SU-DHL-6 (cell line): ENCODE data around the gene RBL1.

ENCODE experiments used
- EZH2phosphoT487 ChIP-seq: fragments of 200-600 bp; sonication (generic), shearing (Covaris generic); conservative IDR thresholded peaks from 2 replicates; pipeline ENCODE4 v1.6.1; 2018; ENCODE audit warnings: mild to moderate bottlenecking, antibody characterized with exemption, low read length, moderate library complexity, mixed read lengths
- TF ChIP-seq, protein P1 (sequence below): fragments of 200-600 bp; sonication (generic); IDR thresholded peaks from one replicate; pipeline ENCODE4 v1.5.1; 2017; ENCODE audit warnings: antibody characterized with exemption, mild to moderate bottlenecking, low read length, moderate library complexity; ENCODE audit not compliant: insufficient read depth, poor library complexity, severe bottlenecking

DNA sequence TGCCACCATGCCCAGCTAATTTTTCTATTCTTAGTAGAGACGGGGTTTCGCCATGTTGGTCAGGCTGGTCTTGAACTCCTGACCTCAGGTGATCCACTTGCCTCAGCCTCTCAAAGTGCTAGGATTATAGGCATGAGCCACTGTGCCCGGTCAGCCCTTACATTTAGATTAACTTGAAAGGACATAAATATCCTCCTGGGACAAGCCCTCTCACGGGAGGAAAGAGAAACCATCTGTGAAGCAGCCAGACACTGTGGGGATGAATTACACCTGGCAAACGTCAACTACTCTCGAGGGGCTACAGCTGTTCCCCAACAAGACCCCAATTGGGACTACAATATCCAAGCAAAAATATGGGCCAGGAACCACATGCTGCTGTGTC, 111.5 kb downstream of the RBL1 start:
- TF ChIP-seq, protein P1, sequence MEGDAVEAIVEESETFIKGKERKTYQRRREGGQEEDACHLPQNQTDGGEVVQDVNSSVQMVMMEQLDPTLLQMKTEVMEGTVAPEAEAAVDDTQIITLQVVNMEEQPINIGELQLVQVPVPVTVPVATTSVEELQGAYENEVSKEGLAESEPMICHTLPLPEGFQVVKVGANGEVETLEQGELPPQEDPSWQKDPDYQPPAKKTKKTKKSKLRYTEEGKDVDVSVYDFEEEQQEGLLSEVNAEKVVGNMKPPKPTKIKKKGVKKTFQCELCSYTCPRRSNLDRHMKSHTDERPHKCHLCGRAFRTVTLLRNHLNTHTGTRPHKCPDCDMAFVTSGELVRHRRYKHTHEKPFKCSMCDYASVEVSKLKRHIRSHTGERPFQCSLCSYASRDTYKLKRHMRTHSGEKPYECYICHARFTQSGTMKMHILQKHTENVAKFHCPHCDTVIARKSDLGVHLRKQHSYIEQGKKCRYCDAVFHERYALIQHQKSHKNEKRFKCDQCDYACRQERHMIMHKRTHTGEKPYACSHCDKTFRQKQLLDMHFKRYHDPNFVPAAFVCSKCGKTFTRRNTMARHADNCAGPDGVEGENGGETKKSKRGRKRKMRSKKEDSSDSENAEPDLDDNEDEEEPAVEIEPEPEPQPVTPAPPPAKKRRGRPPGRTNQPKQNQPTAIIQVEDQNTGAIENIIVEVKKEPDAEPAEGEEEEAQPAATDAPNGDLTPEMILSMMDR: no peak
- TF ChIP-seq EZH2phosphoT487: no peak
